OCI-LY1 (cell line): ENCODE data around the gene SEZ6.

Source experiments
- EZH2 ChIP-seq: fragments of 200-600 bp; sonication (generic), shearing (Covaris generic); IDR thresholded peaks from 2 replicates; pipeline ENCODE4 v1.8.0; 2017; ENCODE audit warnings: borderline replicate concordance, mixed run types, mild to moderate bottlenecking, antibody characterized with exemption, low read length, moderate library complexity, mixed read lengths
- TF ChIP-seq, protein P1 (sequence below): fragments of 200-600 bp; sonication (generic), shearing (Covaris generic); IDR thresholded peaks from 2 replicates; pipeline ENCODE4 v1.5.1; 2017; ENCODE audit warnings: mild to moderate bottlenecking, antibody characterized with exemption, low read length, moderate library complexity, mixed read lengths

DNA sequence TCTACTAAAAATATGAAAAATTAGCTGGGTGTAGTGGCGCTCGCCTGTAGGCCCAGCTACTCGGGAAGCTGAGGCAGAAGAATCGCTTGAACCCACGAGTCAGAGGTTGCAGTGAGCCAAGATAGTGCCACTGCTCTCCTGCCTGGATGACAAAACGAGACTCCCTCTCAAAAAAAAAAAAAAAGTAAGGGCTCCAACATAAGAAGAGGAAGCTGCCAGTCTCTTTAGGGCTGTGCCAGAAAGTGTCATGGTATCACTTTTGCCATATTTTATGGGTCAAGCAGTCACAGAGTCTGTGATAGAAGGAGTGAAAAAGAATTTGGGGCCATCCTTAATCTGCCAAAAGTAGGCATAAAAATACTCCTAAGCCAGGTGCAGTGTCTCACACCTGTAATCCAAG, 35.7 kb upstream of the SEZ6 start:
- TF ChIP-seq, protein P1, sequence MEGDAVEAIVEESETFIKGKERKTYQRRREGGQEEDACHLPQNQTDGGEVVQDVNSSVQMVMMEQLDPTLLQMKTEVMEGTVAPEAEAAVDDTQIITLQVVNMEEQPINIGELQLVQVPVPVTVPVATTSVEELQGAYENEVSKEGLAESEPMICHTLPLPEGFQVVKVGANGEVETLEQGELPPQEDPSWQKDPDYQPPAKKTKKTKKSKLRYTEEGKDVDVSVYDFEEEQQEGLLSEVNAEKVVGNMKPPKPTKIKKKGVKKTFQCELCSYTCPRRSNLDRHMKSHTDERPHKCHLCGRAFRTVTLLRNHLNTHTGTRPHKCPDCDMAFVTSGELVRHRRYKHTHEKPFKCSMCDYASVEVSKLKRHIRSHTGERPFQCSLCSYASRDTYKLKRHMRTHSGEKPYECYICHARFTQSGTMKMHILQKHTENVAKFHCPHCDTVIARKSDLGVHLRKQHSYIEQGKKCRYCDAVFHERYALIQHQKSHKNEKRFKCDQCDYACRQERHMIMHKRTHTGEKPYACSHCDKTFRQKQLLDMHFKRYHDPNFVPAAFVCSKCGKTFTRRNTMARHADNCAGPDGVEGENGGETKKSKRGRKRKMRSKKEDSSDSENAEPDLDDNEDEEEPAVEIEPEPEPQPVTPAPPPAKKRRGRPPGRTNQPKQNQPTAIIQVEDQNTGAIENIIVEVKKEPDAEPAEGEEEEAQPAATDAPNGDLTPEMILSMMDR, result no peak
- no peak for TF ChIP-seq EZH2
